Effector memory CD4-positive, alpha-beta T cell (primary cell): ENCODE results near the gene TBC1D4.

Source experiments
- DNase-seq, 3 donors: peaks; one replicate each; pipeline ENCODE4 v3.0.0-alpha.2; 2020
- H3K27ac ChIP-seq: 2 replicates; pipeline ENCODE4 v1.7.0; 2013; ENCODE audit warnings: mild to moderate bottlenecking, low read length, moderate library complexity; ENCODE audit not compliant: insufficient read depth, poor library complexity, severe bottlenecking
- H3K27me3 ChIP-seq: replicated peaks from 2 replicates; pipeline ENCODE4 v1.7.0; 2013; ENCODE audit warnings: mild to moderate bottlenecking, low read length; ENCODE audit not compliant: insufficient read depth, control insufficient read depth, poor library complexity, severe bottlenecking
- H3K36me3 ChIP-seq: 2 replicates; pipeline ENCODE4 v1.7.0; 2013; ENCODE audit warnings: mild to moderate bottlenecking, low read length, moderate library complexity; ENCODE audit not compliant: control insufficient read depth, insufficient read depth
- H3K4me1 ChIP-seq: 2 replicates; pipeline ENCODE4 v1.7.0; 2013; ENCODE audit warnings: low read length, mild to moderate bottlenecking; ENCODE audit not compliant: control insufficient read depth, insufficient read depth, poor library complexity, severe bottlenecking
- H3K4me3 ChIP-seq: 2 replicates; pipeline ENCODE4 v1.7.0; 2013; ENCODE audit warnings: low read length, low read depth, mild to moderate bottlenecking; ENCODE audit not compliant: insufficient read depth, poor library complexity, severe bottlenecking
- H3K9me3 ChIP-seq: 2 replicates; pipeline ENCODE4 v1.7.0; 2013; ENCODE audit warnings: mild to moderate bottlenecking, low read length, moderate library complexity; ENCODE audit not compliant: control insufficient read depth

Gene TBC1D4

DNA sequence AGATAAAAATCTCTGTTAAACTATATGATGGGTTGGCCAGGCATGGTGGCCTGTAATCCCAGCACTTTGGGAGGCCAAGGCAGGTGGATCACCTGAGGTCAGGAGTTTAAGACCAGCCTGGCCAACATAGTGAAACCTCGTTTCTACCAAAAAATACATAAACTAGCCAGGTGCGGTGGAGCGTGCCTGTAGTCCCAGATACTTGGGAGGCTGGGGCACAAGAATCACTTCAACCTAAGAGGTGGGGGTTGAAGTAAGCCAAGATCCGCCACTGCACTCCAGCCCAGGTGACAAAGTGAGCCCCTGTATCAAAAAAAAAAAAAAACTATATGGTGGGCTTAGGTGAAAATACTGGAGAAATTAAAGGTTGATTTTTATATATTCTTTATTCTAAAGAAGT, 11.3 kb downstream of the TBC1D4 start:
- no peaks in the 10 kb centered on the region for H3K4me1 ChIP-seq
- H3K36me3 ChIP-seq = no peaks in the 10 kb centered on the region
- no peaks in the 10 kb centered on the region for H3K9me3 ChIP-seq
- no peak overlapping the region for H3K27ac ChIP-seq
- DNase-seq = no peak
- H3K27me3 ChIP-seq = no peaks in the 10 kb centered on the region
- H3K4me3 ChIP-seq = no peak overlapping the region

- no peak for DNase-seq
- Histone ChIP-seq H3K36me3 (no peaks in the 10 kb centered on the region), H3K27ac (no peak overlapping the region), H3K27me3 (no peaks in the 10 kb centered on the region), H3K4me1 (no peaks in the 10 kb centered on the region), H3K9me3 (no peaks in the 10 kb centered on the region), H3K4me3 (no peak overlapping the region)
Observed at GRCh38 chr13:75469047-75469446, 12.9 kb downstream of the TBC1D4 start.

DNA sequence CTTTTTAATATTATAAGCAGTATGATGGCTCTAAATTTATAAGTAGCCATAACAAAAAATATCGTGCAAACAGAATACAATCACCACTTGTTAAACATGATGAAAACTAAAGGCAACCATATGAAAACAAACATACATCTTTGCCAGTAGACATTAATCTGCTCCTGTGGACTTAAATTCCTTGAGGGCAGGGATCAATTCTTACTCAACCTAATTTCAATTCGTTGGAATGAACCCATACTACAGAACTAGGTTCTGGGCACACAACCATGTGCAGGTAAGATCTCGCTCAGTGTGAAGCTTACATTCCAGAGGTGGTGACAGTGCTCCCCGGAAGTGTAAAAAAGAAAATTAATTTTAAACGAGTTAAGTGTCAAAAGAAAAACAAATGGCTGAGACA, 13.4 kb downstream of the TBC1D4 start:
- DNase-seq = no peak

GRCh38 chr13:75468098-75468497, 13.9 kb downstream of the TBC1D4 start:
- no peaks in the 10 kb centered on the region for H3K36me3 ChIP-seq
- H3K9me3 ChIP-seq = no peaks in the 10 kb centered on the region
- H3K4me1 ChIP-seq = no peaks in the 10 kb centered on the region
- no peak overlapping the region for H3K4me3 ChIP-seq
- H3K27me3 ChIP-seq = no peaks in the 10 kb centered on the region
- no peak overlapping the region for H3K27ac ChIP-seq
- no peak for DNase-seq

More for the DNA sequence above, 13.4 kb downstream of the TBC1D4 start:
- no peaks in the 10 kb centered on the region for H3K36me3 ChIP-seq
- H3K4me3 ChIP-seq = no peak overlapping the region
- H3K27ac ChIP-seq = no peak overlapping the region
- no peaks in the 10 kb centered on the region for H3K9me3 ChIP-seq
- H3K4me1 ChIP-seq = no peaks in the 10 kb centered on the region
- H3K27me3 ChIP-seq = no peaks in the 10 kb centered on the region

DNA sequence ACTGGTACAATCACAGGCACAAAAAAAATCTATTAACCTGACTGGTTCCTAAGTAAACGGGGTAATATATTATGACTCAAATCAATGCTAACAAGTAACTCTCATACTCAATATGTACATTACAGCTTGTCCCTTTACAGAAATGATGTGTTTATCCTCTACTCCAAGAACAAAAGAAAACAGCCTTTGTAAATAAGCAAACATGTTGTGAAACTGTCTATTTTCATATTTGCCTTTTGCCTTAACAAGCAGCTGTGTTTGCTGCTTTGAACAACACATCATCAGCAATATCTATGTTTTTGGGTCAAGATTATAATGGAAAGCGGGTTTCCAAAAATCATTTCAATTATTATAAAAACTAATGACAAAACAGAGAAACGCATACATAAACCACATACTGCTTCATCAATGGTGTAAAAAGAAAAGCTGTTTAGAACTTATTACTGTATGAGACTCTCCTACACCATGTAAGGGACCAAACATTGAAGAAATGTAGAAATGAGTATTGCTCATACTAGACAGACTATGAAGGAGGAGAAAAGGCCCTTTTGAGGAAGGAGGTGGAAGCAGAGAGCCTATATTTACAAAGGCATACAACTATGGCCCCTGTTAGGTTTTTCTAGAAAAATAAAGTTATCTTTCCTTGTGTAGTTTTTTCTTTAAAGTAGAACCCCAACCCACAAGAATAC, 14.8 kb downstream of the TBC1D4 start:
- Histone ChIP-seq H3K9me3 (no peaks in the 10 kb centered on the region), H3K27me3 (no peaks in the 10 kb centered on the region), H3K4me3 (no peak overlapping the region), H3K36me3 (no peaks in the 10 kb centered on the region), H3K4me1 (no peaks in the 10 kb centered on the region), H3K27ac (no peak overlapping the region)
- DNase-seq = no peak

- DNase-seq = no peak
- Histone ChIP-seq H3K36me3 (no peaks in the 10 kb centered on the region), H3K27me3 (no peaks in the 10 kb centered on the region), H3K4me1 (no peaks in the 10 kb centered on the region), H3K9me3 (no peaks in the 10 kb centered on the region), H3K27ac (no peak overlapping the region), H3K4me3 (no peak overlapping the region)
Observed at GRCh38 chr13:75465236-75465635, 16.7 kb downstream of the TBC1D4 start.

- H3K4me1 ChIP-seq = no peaks in the 10 kb centered on the region
- no peak for DNase-seq
- no peaks in the 10 kb centered on the region for H3K9me3 ChIP-seq
- H3K27me3 ChIP-seq = no peaks in the 10 kb centered on the region
- H3K27ac ChIP-seq = no peak overlapping the region
- no peaks in the 10 kb centered on the region for H3K36me3 ChIP-seq
- no peak overlapping the region for H3K4me3 ChIP-seq
Observed at GRCh38 chr13:75461314-75461713, 20.7 kb downstream of the TBC1D4 start.

- H3K27ac ChIP-seq = no peak overlapping the region
- H3K4me3 ChIP-seq = no peak overlapping the region
- no peaks in the 10 kb centered on the region for H3K36me3 ChIP-seq
- H3K4me1 ChIP-seq = no peaks in the 10 kb centered on the region
- no peak for DNase-seq
- H3K27me3 ChIP-seq = no peaks in the 10 kb centered on the region
- no peaks in the 10 kb centered on the region for H3K9me3 ChIP-seq
Observed at GRCh38 chr13:75460644-75461043, 21.3 kb downstream of the TBC1D4 start.

- H3K4me3 ChIP-seq = no peak overlapping the region
- DNase-seq = no peak
- H3K27ac ChIP-seq = no peak overlapping the region
- no peaks in the 10 kb centered on the region for H3K9me3 ChIP-seq
- H3K27me3 ChIP-seq = peaks cover 3% of the 10 kb centered on the region
- H3K36me3 ChIP-seq = no peaks in the 10 kb centered on the region
- H3K4me1 ChIP-seq = no peaks in the 10 kb centered on the region
Observed at GRCh38 chr13:75458696-75459422, 23.1 kb downstream of the TBC1D4 start.

- no peak for DNase-seq
- Histone ChIP-seq H3K36me3 (no peaks in the 10 kb centered on the region), H3K27ac (no peak overlapping the region), H3K4me1 (no peaks in the 10 kb centered on the region), H3K4me3 (no peak overlapping the region), H3K9me3 (no peaks in the 10 kb centered on the region), H3K27me3 (peaks cover 3% of the 10 kb centered on the region)
Observed at GRCh38 chr13:75455962-75456361, 26.0 kb downstream of the TBC1D4 start.
